Right lobe of liver (tissue), 4 donors: Measurements from ENCODE around the gene ARPC5.

Experiments
- CTCF ChIP-seq, 4 donors: fragments of 200-600 bp in 3 of 4; fragments of 450-650 bp in 1 of 4; IDR thresholded peaks; one replicate each; pipeline versions ENCODE4 v1.5.1 to v1.8.0; 2016 to 2022; ENCODE audit warnings: antibody characterized with exemption in 4 of 4, mild to moderate bottlenecking in 2 of 4
- POLR2A ChIP-seq: fragments of 450-650 bp; IDR thresholded peaks from one replicate; pipeline ENCODE4 v1.6.1; 2017; ENCODE audit warnings: antibody characterized with exemption, mild to moderate bottlenecking
- donor health status: DM: no; HTN: no; CAD: no.
- donor health status: DM: no; HTN: no; CAD: no.
- donor health status: DM: no; HTN: yes; CAD: no.

GRCh38 chr1:183674339-183674738, 38.8 kb upstream of the ARPC5 start:
- TF ChIP-seq POLR2A (no peak), CTCF (IDR thresholded peaks at IDR 0.05) (no peak)
